Measurements from ENCODE around the gene PLEKHH3.
"Not testable (repeated sequence)": the region's sequence is repeated elsewhere in the genome, so short reads cannot be mapped to it uniquely, and the experiment has no call there.

PLEKHH3 gene

DNA sequence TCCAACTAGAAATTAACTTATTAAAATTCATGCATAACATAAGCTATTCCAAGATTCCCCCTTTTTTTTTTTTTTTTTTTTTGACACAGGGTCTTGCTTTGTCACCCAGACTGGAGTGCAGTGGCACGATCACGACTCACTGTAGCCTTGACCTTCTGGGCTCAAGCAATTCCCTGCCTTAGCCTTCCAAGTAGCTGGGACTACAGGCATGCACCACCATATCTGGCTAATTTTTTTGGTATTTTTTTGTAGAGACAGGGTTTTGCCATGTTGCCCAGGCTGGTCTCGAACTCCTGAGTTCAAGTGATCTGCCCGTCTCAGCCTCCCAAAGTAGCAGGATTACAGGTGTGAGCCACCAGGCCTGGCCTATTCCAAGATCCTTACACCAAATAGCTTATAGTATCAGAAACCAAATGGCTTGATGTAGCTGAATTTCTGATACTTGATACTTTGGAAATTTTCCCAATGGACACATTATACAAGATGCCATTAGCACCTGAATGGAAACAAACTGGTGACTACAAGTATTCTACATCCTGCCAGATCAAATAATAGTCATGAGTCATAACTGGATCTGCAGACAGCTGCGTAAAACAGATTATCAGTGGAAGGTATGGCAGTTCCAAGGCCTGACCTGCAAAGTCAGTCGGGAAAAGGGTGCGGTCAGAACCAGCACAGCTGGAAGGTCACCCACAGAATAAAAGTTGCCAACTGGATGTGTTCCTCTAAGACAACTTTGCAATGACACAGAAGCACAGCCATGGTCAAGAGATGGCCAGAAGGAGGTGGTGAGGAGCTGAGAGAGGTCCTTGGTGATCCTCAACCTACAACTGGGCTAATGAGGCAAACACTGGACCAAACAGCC lies 52.8 kb downstream of the PLEKHH3 start:
- DNase-seq: no peak

DNA sequence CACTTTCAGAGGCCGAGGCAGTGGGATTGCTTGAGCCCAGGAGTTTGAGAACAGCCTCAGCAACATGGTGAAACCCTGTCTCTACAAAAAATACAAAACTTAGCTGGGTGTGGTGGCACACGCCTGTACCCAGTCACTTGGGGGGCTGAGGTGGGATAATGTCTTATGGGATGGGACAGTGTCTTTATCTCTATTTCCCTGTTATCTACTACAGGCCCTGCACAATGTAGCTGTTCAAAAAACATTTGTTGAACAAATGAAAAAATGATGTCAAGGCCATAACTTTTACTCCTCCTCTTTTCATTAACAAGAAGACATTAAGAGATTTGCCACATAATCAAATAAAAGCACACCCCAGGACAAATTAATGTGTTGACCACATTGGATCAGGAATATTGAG lies 53.5 kb downstream of the PLEKHH3 start:
- DNase-seq: no peak

DNA sequence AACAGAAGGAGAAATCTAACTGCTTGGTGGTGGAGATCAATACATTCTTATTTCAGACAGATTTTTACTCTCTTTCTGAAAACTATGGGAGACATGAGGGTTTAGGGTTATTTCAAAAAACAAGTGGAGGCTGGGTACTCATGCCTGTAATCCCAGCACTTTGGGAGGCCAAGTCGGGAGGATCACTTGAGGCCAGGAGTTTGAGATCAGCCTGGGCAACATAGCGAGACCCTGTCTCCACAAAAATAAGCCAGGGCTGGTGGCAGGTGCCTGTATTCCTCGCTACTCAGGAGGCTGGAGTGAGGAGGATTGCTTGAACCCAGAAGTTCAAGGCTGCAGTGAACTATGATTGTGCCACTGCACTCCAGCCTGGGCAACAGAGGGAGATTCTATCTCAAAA lies 54.8 kb downstream of the PLEKHH3 start:
- DNase-seq: not testable (repeated sequence)

DNA sequence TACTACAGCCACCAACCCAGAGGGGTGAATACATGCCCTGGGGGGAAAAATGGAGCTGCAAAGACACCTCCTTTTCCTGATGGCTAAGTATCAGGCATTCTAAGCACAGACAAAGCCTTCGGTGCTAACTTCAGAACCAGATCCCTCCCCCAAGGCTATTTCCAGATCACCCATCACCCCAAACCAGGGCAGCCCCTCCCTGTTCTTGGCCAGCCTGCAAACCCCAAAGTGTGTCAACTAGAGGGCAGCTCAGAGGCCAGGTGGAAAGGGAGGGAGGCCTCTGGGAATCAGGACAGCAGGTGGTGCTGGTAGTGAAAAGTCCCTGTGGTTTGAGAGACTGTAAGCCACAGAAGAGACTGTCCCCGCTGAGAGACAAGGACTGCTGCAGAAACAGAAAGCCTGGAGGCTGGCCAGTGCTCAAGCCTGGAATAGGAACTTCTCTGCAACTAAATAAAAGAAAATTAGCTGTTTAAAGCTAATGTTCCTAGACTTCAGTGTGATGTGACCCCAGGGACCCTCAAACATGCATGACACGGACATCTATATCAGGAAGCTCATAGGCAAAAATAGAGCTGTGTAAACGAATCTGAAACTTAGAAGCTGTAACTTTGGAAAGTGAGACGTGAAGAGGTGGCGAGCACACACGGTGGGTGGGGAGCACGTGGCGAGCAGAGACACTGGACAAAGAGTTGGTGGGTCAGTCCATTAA lies 58.2 kb downstream of the PLEKHH3 start:
- DNase-seq: no peak

DNA sequence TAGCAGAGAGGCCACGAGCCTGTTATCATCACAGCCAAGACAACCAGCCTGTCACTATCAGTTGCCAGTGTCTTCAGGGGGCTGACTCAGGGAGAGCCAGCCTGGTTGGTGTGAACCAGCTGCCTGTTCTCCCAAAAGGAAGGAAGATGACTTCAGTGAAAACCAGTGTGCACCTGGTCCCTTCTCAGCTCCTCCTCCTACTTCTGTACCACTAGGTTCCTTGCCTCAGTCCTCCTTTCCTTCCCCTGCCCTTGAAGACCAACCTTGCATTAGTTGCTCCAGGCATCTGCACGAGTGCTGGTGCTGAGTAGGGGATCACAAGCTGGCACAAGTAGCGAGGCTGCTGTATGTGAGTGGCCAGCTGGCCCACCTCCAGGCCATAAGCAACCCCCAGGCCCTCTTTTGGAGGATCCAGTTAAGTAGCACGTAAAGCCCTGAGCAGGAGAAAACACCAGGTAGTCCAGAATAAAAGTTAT lies 58.8 kb downstream of the PLEKHH3 start:
- no peak for DNase-seq
